ENCODE measurements around the gene RXRG. TPM values are rescaled to one million over a fixed set of nuclear protein-coding genes. Genes with fewer than 3 reads are reported as not detected.

The RXRG gene
- polyA plus RNA-seq, 1 donor from 2014 or later = 0.78 TPM

DNA sequence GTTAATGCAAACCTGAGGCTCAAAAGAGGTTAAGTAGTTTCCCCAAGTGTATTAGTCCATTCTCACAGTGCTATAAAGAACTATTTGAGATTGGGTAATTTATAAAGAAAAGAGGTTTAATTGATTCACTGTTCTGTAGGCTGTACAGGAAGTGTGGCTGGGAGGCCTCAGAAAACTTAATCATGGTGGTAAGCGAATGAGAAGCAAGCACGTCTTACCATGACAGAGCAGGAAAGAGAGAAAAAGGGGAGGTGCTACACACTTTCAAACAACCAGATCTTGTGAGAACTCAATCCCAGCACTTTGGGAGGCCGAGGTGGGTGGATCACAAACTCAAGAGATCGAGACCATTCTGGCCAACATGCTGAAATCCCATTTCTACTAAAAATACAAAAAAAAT, 38.5 kb upstream of the RXRG start:
- Histone ChIP-seq H3K9ac (ENCODE audit: low read length) (no peak overlapping the region), H4K20me1 (ENCODE audit: insufficient read depth) (no peaks in the 10 kb centered on the region), H3K27ac (ENCODE audit: low read length) (no peak overlapping the region), H3K27me3 (ENCODE audit: insufficient read depth, low read depth, low read length) (no peaks in the 10 kb centered on the region), H3K36me3 (ENCODE audit: insufficient read depth, low read length) (no peaks in the 10 kb centered on the region), H3K4me2 (ENCODE audit: low read length) (no peak overlapping the region), H3F3A (ENCODE audit: insufficient read depth, low read length, poor library complexity, severe bottlenecking) (no peaks in the 10 kb centered on the region), H3K79me2 (replicated peaks; ENCODE audit: insufficient read depth, low read length) (no peaks in the 10 kb centered on the region), H2AFZ (ENCODE audit: low read depth, low read length) (no peak overlapping the region), H3K4me3 (ENCODE audit: low read length) (no peak overlapping the region), H3K9me3 (ENCODE audit: low read length) (no peaks in the 10 kb centered on the region), H3K9me2 (ENCODE audit: insufficient read depth, low read length) (no peaks in the 10 kb centered on the region)
- no peak for TF ChIP-seq MXI1 (conservative IDR thresholded peaks at IDR 0.05; ENCODE audit: poor library complexity, severe bottlenecking)

- TF ChIP-seq EP300 (conservative IDR thresholded peaks at IDR 0.05; ENCODE audit: poor library complexity, severe bottlenecking) (no peak), RAD21 (conservative IDR thresholded peaks at IDR 0.05) (no peak), POLR2AphosphoS5 (IDR thresholded peaks at IDR 0.05) (no peak), MXI1 (conservative IDR thresholded peaks at IDR 0.05; ENCODE audit: poor library complexity, severe bottlenecking) (no peak), EZH2 (IDR thresholded peaks at IDR 0.05; ENCODE audit: borderline replicate concordance, insufficient read depth, low read length, poor library complexity, severe bottlenecking) (no peak), REST (IDR thresholded peaks at IDR 0.05; ENCODE audit: borderline replicate concordance) (no peak), TAF1 (IDR thresholded peaks at IDR 0.05; ENCODE audit: low read depth) (no peak), SMC3 (conservative IDR thresholded peaks at IDR 0.05; ENCODE audit: poor library complexity) (no peak)
- TF ChIP-seq, protein P1, sequence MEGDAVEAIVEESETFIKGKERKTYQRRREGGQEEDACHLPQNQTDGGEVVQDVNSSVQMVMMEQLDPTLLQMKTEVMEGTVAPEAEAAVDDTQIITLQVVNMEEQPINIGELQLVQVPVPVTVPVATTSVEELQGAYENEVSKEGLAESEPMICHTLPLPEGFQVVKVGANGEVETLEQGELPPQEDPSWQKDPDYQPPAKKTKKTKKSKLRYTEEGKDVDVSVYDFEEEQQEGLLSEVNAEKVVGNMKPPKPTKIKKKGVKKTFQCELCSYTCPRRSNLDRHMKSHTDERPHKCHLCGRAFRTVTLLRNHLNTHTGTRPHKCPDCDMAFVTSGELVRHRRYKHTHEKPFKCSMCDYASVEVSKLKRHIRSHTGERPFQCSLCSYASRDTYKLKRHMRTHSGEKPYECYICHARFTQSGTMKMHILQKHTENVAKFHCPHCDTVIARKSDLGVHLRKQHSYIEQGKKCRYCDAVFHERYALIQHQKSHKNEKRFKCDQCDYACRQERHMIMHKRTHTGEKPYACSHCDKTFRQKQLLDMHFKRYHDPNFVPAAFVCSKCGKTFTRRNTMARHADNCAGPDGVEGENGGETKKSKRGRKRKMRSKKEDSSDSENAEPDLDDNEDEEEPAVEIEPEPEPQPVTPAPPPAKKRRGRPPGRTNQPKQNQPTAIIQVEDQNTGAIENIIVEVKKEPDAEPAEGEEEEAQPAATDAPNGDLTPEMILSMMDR (IDR thresholded peaks at IDR 0.05; ENCODE audit: poor library complexity, severe bottlenecking) = no peak
- H4K20me1 ChIP-seq (ENCODE audit: insufficient read depth) = no peaks in the 10 kb centered on the region
- H3K9me3 ChIP-seq (ENCODE audit: low read length) = no peaks in the 10 kb centered on the region
- H3K36me3 ChIP-seq (ENCODE audit: insufficient read depth, low read length) = no peaks in the 10 kb centered on the region
- H3K9me2 ChIP-seq (ENCODE audit: insufficient read depth, low read length) = no peaks in the 10 kb centered on the region
- H3K27ac ChIP-seq (ENCODE audit: low read length) = no peak overlapping the region
- H3K9ac ChIP-seq (ENCODE audit: low read length) = no peak overlapping the region
- no peak overlapping the region for H3K4me2 ChIP-seq (ENCODE audit: low read length)
- no peak overlapping the region for H3K4me3 ChIP-seq (ENCODE audit: low read length)
- H3F3A ChIP-seq (ENCODE audit: insufficient read depth, low read length, poor library complexity, severe bottlenecking) = no peaks in the 10 kb centered on the region
- H2AFZ ChIP-seq (ENCODE audit: low read depth, low read length) = no peak overlapping the region
- no peaks in the 10 kb centered on the region for H3K27me3 ChIP-seq (ENCODE audit: insufficient read depth, low read depth, low read length)
- no peaks in the 10 kb centered on the region for H3K79me2 ChIP-seq (replicated peaks; ENCODE audit: insufficient read depth, low read length)
Observed at GRCh38 chr1:165481820-165482532, 37.0 kb upstream of the RXRG start.
